Type B pancreatic cell (in vitro differentiated cells): ENCODE results near the gene CYP2A13. TPM values are rescaled to one million over a fixed set of nuclear protein-coding genes. Genes with fewer than 3 reads are reported as not detected.

Experiments used
- DNase-seq: peaks from one replicate; pipeline ENCODE4 v3.0.0; 2021; ENCODE audit warnings: mixed read lengths; ENCODE audit not compliant: unreplicated experiment; ENCODE audit errors: extremely low spot score
- H3K27ac Mint-ChIP-seq: 2 replicates; pipeline ENCODE4 v1.8.0; 2021; ENCODE audit warnings: mild to moderate bottlenecking, mixed read lengths
- H3K27me3 Mint-ChIP-seq: 2 replicates; pipeline ENCODE4 v1.8.0; 2021; ENCODE audit warnings: mixed read lengths
- H3K36me3 Mint-ChIP-seq: 2 replicates; pipeline ENCODE4 v1.8.0; 2021; ENCODE audit warnings: mixed read lengths
- H3K4me1 Mint-ChIP-seq: one replicate; pipeline ENCODE4 v1.8.0; 2021; ENCODE audit warnings: mixed read lengths; ENCODE audit not compliant: unreplicated experiment
- H3K4me3 Mint-ChIP-seq: 2 replicates; pipeline ENCODE4 v1.8.0; 2021; ENCODE audit warnings: mild to moderate bottlenecking, mixed read lengths
- H3K9me3 Mint-ChIP-seq: 2 replicates; pipeline ENCODE4 v1.8.0; 2021; ENCODE audit warnings: mixed read lengths
- CTCF ChIP-seq: fragments of 200-600 bp; sonication (generic); conservative IDR thresholded peaks from 2 replicates; pipeline ENCODE4 v1.5.0; 2021; ENCODE audit warnings: antibody characterized with exemption, mild to moderate bottlenecking
- total RNA-seq: library from RNA; stranded (reverse); gene quantifications from 2 replicates; pipeline ENCODE4 v1.2.1, GENCODE V29; 2021; ENCODE audit warnings: low replicate concordance

The CYP2A13 gene
- total RNA-seq, 1 donor from 2014 or later: not detected

GRCh38 chr19:41076286-41076685 is 12.0 kb upstream of the CYP2A13 start:
- TF ChIP-seq CTCF: no peak
- Mint-ChIP-seq H3K27me3 (peaks cover 26% of the 10 kb centered on the region), H3K9me3 (no peaks in the 10 kb centered on the region)

GRCh38 chr19:41083516-41083915 is 4.7 kb upstream of the CYP2A13 start:
- H3K27ac Mint-ChIP-seq: peak overlapping the region; percentile 80
- no peak for TF ChIP-seq CTCF
- H3K4me1 Mint-ChIP-seq: no peaks in the 10 kb centered on the region
- no peaks in the 10 kb centered on the region for H3K9me3 Mint-ChIP-seq
- H3K4me3 Mint-ChIP-seq: no peak overlapping the region
- H3K27me3 Mint-ChIP-seq: peaks cover 49% of the 10 kb centered on the region
- no peaks in the 10 kb centered on the region for H3K36me3 Mint-ChIP-seq
- DNase-seq: no peak

More at GRCh38 chr19:41076286-41076685, 12.0 kb upstream of the CYP2A13 start:
- no peak overlapping the region for H3K4me3 Mint-ChIP-seq
- no peaks in the 10 kb centered on the region for H3K4me1 Mint-ChIP-seq
- no peaks in the 10 kb centered on the region for H3K36me3 Mint-ChIP-seq
- no peak overlapping the region for H3K27ac Mint-ChIP-seq
- DNase-seq: no peak

- Mint-ChIP-seq H3K9me3 (no peaks in the 10 kb centered on the region), H3K36me3 (no peaks in the 10 kb centered on the region), H3K4me1 (no peaks in the 10 kb centered on the region), H3K27me3 (peaks cover 70% of the 10 kb centered on the region), H3K27ac (no peak overlapping the region), H3K4me3 (no peak overlapping the region)
- no peak for DNase-seq
- no peak for TF ChIP-seq CTCF
These were observed 2.4 kb upstream of the CYP2A13 start for GRCh38 chr19:41085748-41086415.

GRCh38 chr19:41089959-41090358 is 1.7 kb downstream of the CYP2A13 start:
- DNase-seq: no peak
- H3K27me3 Mint-ChIP-seq: peaks cover 95% of the 10 kb centered on the region
- no peaks in the 10 kb centered on the region for H3K4me1 Mint-ChIP-seq
- H3K36me3 Mint-ChIP-seq: no peaks in the 10 kb centered on the region
- TF ChIP-seq CTCF: no peak
- no peak overlapping the region for H3K4me3 Mint-ChIP-seq
- H3K9me3 Mint-ChIP-seq: no peaks in the 10 kb centered on the region
- no peak overlapping the region for H3K27ac Mint-ChIP-seq

GRCh38 chr19:41095703-41096102 is 7.5 kb downstream of the CYP2A13 start:
- no peaks in the 10 kb centered on the region for H3K4me1 Mint-ChIP-seq
- H3K9me3 Mint-ChIP-seq: no peaks in the 10 kb centered on the region
- H3K27me3 Mint-ChIP-seq: peaks cover 42% of the 10 kb centered on the region
- no peak for TF ChIP-seq CTCF
- H3K27ac Mint-ChIP-seq: no peak overlapping the region
- no peak overlapping the region for H3K4me3 Mint-ChIP-seq
- no peaks in the 10 kb centered on the region for H3K36me3 Mint-ChIP-seq
- DNase-seq: no peak

GRCh38 chr19:41096353-41096752 is 8.1 kb downstream of the CYP2A13 start:
- Mint-ChIP-seq H3K27me3 (peaks cover 35% of the 10 kb centered on the region), H3K4me1 (no peaks in the 10 kb centered on the region), H3K36me3 (no peaks in the 10 kb centered on the region), H3K4me3 (no peak overlapping the region), H3K9me3 (no peaks in the 10 kb centered on the region), H3K27ac (no peak overlapping the region)
- no peak for DNase-seq
- TF ChIP-seq CTCF: no peak
